Measurements from ENCODE around the gene KIAA1217.

Gene KIAA1217

GRCh38 chr10:24407928-24408327, 199.0 kb downstream of the KIAA1217 start:
- H3K79me2 ChIP-seq (ENCODE audit: insufficient read depth, low read length), result no peaks in the 10 kb centered on the region
- H3K4me1 ChIP-seq (ENCODE audit: insufficient read depth, low read length, poor library complexity, severe bottlenecking), result no peaks in the 10 kb centered on the region
- no peaks in the 10 kb centered on the region for H3K36me3 ChIP-seq (ENCODE audit: insufficient read depth, low read length)
- no peak overlapping the region for H2AFZ ChIP-seq (ENCODE audit: low read length)
- H3K9me2 ChIP-seq (replicated peaks; ENCODE audit: low read depth, low read length), result no peaks in the 10 kb centered on the region
- no peaks in the 10 kb centered on the region for H3K27me3 ChIP-seq (ENCODE audit: insufficient read depth, low read length, poor library complexity, severe bottlenecking)
- no peaks in the 10 kb centered on the region for H4K20me1 ChIP-seq (ENCODE audit: insufficient read depth, low read length, poor library complexity, severe bottlenecking)
- H3F3A ChIP-seq (ENCODE audit: low read depth), result no peaks in the 10 kb centered on the region
- H3K9me3 ChIP-seq (ENCODE audit: insufficient read depth, low read depth, low read length), result no peaks in the 10 kb centered on the region
- TF ChIP-seq EZH2phosphoT487 (IDR thresholded peaks at IDR 0.05; ENCODE audit: borderline replicate concordance) (no peak), CTCF (conservative IDR thresholded peaks at IDR 0.05; ENCODE audit: low read length) (no peak)
- no peak overlapping the region for H3K4me3 ChIP-seq (ENCODE audit: low read length, poor library complexity, severe bottlenecking)
- no peak overlapping the region for H3K9ac ChIP-seq (ENCODE audit: low read depth, low read length, poor library complexity, severe bottlenecking)
- H3K4me2 ChIP-seq (ENCODE audit: low read depth, low read length, poor library complexity, severe bottlenecking), result no peak overlapping the region

- no peaks in the 10 kb centered on the region for H3K27me3 ChIP-seq (ENCODE audit: insufficient read depth, low read length, poor library complexity, severe bottlenecking)
- TF ChIP-seq CTCF (conservative IDR thresholded peaks at IDR 0.05; ENCODE audit: low read length) (no peak), EZH2phosphoT487 (IDR thresholded peaks at IDR 0.05; ENCODE audit: borderline replicate concordance) (no peak)
- H3K4me3 ChIP-seq (ENCODE audit: low read length, poor library complexity, severe bottlenecking), result no peak overlapping the region
- no peaks in the 10 kb centered on the region for H3K4me1 ChIP-seq (ENCODE audit: insufficient read depth, low read length, poor library complexity, severe bottlenecking)
- H3K79me2 ChIP-seq (ENCODE audit: insufficient read depth, low read length), result no peaks in the 10 kb centered on the region
- no peaks in the 10 kb centered on the region for H4K20me1 ChIP-seq (ENCODE audit: insufficient read depth, low read length, poor library complexity, severe bottlenecking)
- no peak overlapping the region for H2AFZ ChIP-seq (ENCODE audit: low read length)
- no peak overlapping the region for H3K4me2 ChIP-seq (ENCODE audit: low read depth, low read length, poor library complexity, severe bottlenecking)
- H3K9me3 ChIP-seq (ENCODE audit: insufficient read depth, low read depth, low read length), result peaks cover 1% of the 10 kb centered on the region; the same call in 1 of the 2 replicates
- no peak overlapping the region for H3K9ac ChIP-seq (ENCODE audit: low read depth, low read length, poor library complexity, severe bottlenecking)
- no peaks in the 10 kb centered on the region for H3K9me2 ChIP-seq (replicated peaks; ENCODE audit: low read depth, low read length)
- no peaks in the 10 kb centered on the region for H3F3A ChIP-seq (ENCODE audit: low read depth)
- no peaks in the 10 kb centered on the region for H3K36me3 ChIP-seq (ENCODE audit: insufficient read depth, low read length)
These were observed 199.4 kb downstream of the KIAA1217 start for GRCh38 chr10:24408365-24408764.

GRCh38 chr10:24414597-24414996, 205.7 kb downstream of the KIAA1217 start:
- Histone ChIP-seq H3K4me3 (ENCODE audit: low read length, poor library complexity, severe bottlenecking) (no peak overlapping the region), H3K79me2 (ENCODE audit: insufficient read depth, low read length) (no peaks in the 10 kb centered on the region), H3K36me3 (ENCODE audit: insufficient read depth, low read length) (no peaks in the 10 kb centered on the region), H4K20me1 (ENCODE audit: insufficient read depth, low read length, poor library complexity, severe bottlenecking) (no peaks in the 10 kb centered on the region), H3F3A (ENCODE audit: low read depth) (no peaks in the 10 kb centered on the region), H3K9me2 (replicated peaks; ENCODE audit: low read depth, low read length) (no peaks in the 10 kb centered on the region), H2AFZ (ENCODE audit: low read length) (peak overlapping the region; percentile 68), H3K4me1 (ENCODE audit: insufficient read depth, low read length, poor library complexity, severe bottlenecking) (peaks cover 9% of the 10 kb centered on the region), H3K9ac (ENCODE audit: low read depth, low read length, poor library complexity, severe bottlenecking) (no peak overlapping the region), H3K27me3 (ENCODE audit: insufficient read depth, low read length, poor library complexity, severe bottlenecking) (no peaks in the 10 kb centered on the region), H3K9me3 (ENCODE audit: insufficient read depth, low read depth, low read length) (peaks cover 7% of the 10 kb centered on the region; the same call in 1 of the 2 replicates), H3K4me2 (ENCODE audit: low read depth, low read length, poor library complexity, severe bottlenecking) (peak overlapping the region; percentile 33)
- TF ChIP-seq EZH2phosphoT487 (IDR thresholded peaks at IDR 0.05; ENCODE audit: borderline replicate concordance) (no peak), CTCF (conservative IDR thresholded peaks at IDR 0.05; ENCODE audit: low read length) (no peak)
